Transverse colon (tissue), 3 donors: ENCODE measurements around the gene INAVA.

Source experiments
- POLR2A ChIP-seq: fragments of 450-650 bp; IDR thresholded peaks from one replicate; pipeline ENCODE4 v1.6.1; 2016; ENCODE audit warnings: antibody characterized with exemption, mild to moderate bottlenecking, moderate library complexity
- TF ChIP-seq, protein P1 (sequence below), 5 experiments: fragments of 200-600 bp in 3 of 5; fragments of 450-650 bp in 2 of 5; sonication (generic) in 3 of 5; IDR thresholded peaks; 1 replicate in 2 of 5; 2 replicates in 3 of 5; pipeline ENCODE4 v1.5.1; 2016 to 2017; ENCODE audit warnings: antibody characterized with exemption in 5 of 5, inconsistent platforms in 3 of 5, mild to moderate bottlenecking in 2 of 5, moderate library complexity in 1 of 5

DNA sequence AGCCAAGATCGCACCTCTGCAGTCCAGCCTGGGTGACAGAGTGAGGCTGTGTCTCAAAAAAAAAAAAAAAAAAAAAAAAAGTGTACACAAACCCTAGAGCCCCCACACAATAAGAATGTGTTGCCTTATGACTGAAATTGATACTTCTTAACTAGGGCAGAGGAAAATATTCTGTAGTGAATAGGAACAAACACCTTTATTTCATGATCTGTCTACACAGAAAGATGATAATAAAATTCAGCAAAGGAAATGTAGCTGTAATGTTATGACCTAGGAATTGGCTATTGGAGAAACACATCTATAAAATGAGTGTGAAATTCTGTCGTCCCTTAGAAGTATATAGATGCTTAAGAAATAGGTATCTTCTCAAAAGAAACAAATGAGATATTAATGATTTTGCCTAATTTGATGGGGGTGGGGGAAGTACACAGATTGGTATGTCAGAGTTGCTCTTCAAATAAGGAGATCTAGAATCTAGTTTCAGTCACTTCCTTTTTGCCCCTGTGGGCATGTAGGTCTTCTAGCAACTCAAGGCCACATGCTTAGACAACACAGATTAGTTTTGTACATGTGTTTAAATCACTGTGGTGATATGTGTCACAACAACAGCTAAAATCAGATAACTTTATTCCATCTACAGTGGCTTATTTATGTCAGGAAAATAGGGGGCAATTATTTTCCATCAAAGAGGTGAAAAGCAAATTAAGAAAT is 32.6 kb upstream of the INAVA start:
- TF ChIP-seq, protein P1, sequence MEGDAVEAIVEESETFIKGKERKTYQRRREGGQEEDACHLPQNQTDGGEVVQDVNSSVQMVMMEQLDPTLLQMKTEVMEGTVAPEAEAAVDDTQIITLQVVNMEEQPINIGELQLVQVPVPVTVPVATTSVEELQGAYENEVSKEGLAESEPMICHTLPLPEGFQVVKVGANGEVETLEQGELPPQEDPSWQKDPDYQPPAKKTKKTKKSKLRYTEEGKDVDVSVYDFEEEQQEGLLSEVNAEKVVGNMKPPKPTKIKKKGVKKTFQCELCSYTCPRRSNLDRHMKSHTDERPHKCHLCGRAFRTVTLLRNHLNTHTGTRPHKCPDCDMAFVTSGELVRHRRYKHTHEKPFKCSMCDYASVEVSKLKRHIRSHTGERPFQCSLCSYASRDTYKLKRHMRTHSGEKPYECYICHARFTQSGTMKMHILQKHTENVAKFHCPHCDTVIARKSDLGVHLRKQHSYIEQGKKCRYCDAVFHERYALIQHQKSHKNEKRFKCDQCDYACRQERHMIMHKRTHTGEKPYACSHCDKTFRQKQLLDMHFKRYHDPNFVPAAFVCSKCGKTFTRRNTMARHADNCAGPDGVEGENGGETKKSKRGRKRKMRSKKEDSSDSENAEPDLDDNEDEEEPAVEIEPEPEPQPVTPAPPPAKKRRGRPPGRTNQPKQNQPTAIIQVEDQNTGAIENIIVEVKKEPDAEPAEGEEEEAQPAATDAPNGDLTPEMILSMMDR (IDR thresholded peaks at IDR 0.05) = no peak
- TF ChIP-seq POLR2A = no peak
